ENCODE measurements around the gene DGKG.

DGKG gene

DNA sequence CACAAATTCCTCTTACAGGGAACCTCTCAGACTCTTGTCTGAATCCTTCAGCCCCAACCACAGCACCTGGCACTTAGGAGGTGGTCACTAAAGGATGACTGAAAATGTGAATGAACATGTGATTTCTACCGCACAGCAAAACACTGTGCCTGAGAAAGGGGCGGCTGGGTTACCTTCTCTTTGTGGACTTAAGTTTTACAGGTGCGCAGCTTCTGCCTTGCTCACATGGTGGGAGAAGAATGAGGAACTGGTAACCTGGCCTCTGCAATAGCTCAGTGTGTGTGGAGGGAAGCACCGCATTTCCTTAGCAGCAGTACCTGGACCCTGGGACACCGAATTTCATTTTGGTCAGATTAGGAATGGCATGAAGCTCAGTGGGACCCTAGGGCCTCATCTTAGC lies 243.3 kb downstream of the DGKG start:
- in situ Hi-C loops (cut with MboI; ENCODE audit: low sequenced_read_pairs): no loop called here

DNA sequence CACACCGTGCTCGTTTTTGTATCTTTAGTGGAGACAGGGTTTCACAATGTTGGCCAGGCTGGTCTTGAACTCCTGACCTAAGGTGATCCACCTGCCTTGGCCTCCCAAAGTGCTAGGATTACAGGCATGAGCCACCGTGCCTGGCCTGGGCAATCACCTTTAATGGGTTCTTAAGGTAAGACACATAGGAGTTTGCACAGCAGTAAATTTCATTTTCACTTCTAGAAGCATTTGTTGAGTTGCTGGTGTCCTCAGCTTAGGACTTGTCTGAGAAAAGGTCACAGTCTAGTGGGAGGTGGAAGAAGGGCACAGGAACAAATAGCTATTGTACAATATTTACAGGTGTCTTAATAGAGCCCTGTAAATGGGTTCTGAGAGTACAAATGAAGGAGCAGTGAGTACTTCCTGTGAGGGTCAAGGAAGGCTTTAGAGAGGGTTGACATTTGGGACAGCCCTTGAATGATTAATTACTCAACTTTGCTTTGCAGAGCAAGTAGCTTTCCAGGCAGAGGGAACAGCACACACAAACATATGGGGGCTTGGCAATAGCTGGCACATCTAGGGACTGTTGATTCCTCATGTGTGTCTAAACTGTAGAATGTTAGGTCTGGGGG lies 244.4 kb downstream of the DGKG start:
- in situ Hi-C loops (cut with MboI; ENCODE audit: low sequenced_read_pairs): no loop called here

DNA sequence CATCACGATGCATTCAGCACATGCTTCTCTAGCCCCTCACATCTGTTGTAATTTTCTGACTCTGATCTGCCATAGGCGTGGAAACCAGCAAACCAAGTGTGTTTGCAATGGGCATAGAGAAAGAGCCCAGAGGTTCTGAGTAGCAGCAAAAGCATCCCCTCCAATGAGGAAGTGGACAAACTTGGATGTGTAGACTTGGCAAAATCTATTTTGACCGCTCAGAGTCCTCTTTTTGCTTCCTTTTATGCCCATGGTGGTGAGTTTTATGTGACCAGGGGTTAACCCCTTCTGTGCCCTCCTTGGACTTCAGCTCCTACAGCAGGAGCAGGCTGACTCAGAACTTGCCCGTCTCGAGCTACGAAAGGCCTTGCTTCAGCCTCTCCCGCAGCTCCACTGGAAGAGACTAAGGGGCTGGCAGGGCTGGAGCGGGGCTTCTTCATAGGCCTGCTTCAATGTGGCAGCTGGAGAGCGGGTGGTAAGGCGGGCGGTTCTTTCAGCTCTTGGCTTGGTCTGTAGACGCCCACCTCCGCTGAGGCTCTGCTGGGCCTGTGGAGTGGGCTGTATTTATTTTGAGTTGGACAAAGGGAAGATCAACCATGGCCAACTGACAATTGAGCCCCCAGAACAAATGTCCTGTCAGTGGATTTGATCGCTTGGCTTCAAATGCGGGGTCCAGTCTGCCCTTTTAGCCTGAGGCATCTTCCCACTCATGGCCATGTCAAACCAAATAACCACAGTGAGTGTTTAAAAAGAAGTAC lies 246.6 kb downstream of the DGKG start:
- in situ Hi-C loops (cut with MboI; ENCODE audit: low sequenced_read_pairs): no loop called here

DNA sequence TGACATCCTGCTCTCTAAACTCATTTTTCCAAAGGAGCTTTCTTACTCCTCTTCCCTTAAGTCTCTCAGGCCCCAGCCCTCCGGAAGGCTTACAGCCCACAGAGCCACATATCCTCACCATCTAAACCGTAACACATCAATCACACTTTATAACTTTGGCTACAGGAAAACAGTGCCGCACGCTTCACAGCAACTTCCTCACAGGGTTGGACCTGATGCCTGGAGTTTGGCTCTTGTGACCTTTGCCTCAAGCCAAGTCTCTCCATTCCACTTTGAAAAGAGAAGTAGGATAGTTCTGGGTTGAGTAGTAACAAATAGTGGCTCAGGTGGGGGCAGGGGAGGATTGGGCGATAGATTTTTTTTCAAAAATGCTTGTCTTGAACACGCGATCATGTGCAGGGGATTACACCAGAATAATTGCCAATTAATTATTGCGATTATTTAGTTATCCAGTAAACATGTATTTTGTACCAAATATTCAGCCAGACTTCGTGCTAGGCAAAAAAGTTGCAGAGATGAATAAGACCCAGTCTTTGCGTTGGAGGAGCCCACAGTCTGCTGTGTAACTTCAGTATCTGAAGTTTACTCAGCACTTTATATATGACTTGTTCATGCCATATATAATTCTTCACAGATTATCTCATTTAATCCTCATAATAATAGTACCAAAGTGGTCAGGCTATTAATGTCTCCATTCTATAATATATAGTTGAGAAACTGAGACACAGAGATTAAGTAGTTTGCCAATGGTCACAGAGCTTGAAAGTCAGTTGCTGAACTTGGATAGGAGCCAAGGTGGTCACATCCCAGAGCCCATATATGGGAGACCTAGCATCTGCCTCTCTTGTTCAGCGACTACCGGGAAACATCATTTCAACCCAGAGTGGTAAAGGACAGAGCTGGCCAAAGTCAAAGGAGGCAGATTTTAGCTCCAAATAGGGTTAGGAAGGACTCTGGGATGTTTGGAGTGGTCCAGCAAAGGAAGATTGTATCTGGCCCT lies 250.8 kb downstream of the DGKG start:
- in situ Hi-C loops (cut with MboI; ENCODE audit: low sequenced_read_pairs): no loop called here

DNA sequence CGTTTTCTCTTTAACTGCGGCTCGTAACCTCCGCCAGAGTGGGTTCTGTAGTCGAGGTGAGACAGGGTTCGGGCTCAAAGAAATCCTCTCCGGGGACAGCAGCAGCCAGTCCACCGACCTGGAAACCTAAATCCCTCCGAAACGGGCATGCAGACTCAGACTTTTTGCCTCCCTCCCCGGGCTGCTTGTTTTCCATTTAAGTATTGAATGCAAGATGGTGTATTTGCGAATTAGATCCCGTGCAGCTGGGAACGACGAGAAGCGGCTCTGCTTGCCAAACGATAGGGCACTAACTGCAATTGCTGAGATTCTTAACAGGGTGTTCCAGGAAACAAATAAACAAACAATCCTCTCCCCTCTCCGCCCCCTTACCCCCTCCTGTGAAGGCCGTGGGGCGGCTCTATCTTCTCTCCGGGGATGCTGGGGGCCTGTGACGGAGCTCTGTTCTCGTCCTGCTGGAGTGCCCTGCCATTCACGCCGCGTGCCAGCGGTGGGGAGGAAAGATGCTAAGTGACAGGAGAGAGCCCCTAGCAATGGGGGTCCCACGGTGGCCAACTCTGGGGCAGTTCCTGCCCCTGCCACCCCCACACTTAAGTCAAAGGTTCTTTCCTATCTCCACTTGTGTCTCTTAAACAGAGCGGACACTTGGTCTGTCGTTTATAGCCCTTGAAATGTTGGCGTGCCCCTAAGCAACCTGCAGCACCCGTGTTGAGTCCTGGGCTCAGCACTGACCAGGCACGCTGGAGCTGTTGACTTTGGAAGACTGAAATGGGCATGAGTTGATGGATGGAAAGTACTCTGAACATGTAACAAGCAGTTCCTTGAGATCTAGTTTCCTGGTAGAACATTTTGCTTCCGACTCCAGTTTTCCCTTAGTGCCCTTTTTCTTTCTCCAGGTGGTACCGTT lies 251.9 kb downstream of the DGKG start:
- in situ Hi-C loops (cut with MboI; ENCODE audit: low sequenced_read_pairs): no loop called here

DNA sequence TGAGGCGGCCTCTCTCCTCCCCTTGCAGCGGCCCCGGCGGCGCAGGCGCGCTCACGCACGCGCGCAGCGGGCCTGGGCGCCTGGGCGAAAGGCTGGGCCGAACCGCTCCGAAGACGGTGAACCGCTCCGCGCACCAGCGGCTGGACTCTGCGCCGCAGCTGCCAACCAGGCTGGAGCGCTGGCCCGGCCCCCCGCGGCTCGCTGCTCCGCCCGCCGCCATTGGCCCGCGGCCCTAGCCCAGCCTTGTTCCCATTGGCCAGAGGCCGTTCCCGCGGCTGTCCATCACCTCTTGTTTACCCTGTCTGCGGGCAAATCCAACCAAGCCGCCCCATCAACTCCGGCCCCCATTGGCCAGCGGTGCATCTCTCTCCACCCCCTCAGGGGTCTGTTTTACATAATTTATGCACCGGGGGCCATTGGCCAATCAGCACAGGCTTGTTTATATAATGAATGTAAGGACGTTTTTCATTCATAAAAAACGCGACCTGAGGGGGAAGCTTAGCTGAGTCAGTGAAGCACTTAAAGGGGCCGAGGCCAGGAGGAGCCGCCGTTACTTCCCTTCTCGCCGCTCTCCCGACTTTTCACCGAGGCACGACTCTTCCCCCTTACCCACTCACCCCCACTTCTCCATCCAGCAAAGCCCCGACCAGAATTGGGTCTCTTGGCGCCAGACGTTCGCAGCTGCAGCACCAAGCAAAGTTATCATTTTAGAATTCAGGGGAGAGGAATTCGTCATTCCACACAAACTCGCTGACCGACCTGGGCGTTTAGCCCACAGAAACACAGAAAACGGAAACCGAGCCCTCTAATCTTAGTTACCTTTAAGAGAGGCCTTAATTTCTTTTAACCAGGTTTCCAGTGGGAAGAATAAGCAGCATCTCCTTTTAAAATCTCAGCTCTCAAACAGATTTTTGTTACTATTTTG lies 252.8 kb downstream of the DGKG start, which contains the start of gene ETV5:
TSS of gene ETV5 (minus strand) at position 149 of the 925 bp plus-strand sequence. CDS start 3,221 bp downstream, outside the sequence.
- in situ Hi-C loops (cut with MboI; ENCODE audit: low sequenced_read_pairs): no loop called here

DNA sequence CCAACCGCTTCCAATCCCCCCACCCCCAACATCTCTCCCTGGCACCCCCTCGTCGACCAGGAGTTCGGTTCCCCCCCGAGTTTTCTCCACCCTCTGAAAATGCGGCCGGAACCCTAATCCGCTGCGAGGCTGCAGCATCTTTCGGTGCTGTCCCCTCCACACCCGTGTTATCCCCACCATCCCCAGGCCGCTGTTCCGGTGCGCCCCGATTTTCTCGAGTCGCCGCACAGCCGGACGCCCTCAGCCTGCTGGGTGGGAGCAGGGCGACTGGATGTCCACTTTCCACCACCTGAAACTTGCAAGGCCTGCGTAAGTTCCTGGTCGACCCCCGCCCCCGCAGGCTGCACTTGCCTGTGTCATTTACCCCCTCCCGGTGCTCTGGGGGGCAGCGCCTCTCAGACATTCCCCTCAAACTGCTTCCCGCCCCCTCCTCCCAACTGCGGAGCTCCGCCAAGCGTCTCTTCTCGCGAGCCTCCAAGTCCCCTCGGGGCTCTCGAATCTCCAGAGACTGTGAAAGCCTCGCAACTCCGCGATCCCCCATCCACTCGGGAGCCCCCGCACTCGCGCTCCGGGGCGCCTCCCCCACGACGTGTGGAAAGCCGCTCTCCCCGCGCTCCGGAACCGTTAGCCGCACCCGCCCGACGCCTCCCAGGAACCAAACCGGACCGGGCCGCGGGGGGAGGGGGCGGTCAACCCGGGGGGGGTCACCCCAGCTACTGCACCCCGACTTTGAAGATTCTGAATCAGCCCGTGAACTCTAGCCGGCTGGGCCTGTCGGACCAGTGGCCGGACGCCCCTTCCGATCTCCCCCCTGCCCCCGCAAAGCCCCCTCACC lies 253.7 kb downstream of the DGKG start:
- in situ Hi-C loops (cut with MboI; ENCODE audit: low sequenced_read_pairs): no loop called here

DNA sequence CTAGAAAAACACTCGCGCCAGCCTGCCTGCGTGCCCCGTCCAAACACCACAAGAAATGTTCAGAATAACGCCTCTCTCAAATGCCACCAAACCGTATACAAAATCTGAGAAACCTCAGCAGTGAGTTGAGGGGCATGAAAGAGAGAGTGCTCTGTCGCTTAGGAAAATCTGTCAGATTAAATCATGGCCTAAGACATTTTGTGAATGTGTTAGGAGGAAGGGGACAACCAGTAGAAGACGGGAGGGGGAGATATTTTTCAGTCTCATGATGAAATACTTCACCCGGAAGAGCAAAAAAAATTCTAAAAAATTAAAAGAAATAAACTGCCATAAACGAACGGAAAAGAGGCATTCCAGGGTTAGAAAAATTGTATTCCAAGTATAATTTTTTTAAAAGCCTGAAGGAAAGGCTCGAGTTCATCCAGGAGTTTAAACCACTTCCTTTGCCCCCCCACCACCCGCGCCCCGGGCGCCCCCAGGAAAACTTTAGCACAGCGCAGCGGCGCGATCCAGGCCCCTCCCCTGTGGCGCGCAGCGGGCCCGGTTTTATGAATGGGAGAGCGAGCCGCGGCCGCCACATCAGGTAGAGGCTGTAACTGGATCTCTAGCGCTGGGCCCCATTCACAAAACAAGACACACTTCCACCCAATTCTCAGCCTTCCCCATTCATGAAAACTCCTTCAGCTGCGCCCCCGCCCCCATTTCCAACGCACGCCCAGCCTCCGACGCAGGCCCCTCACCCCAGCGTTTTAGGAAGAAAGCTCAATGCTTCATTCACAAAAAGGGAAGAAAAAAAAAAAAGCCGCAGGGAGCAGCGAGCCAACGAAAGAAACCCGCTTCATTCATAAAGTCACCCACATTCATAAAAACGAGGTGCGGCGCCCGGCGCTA lies 254.6 kb downstream of the DGKG start:
- in situ Hi-C loops (cut with MboI; ENCODE audit: low sequenced_read_pairs): no loop called here

DNA sequence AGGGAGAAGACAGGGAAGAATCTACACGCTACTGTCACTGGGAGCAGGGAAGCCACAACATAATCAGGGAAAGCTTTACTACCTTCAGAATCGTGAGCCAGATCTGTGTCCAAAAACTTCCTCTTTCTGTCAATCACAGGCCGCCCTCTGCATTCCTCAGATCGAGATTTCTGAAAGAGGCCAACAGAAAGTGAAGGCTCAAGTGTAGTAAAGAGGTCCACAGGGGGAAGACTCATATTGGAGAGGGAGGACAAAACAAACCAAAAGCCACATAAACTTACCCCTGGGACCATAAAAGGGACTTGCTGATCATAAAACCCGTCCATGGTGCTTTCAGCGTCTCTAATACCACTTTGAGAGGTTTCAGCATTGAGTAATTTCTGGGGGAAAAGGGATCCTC lies 256.5 kb downstream of the DGKG start:
- in situ Hi-C loops (cut with MboI; ENCODE audit: low sequenced_read_pairs): no loop called here

DNA sequence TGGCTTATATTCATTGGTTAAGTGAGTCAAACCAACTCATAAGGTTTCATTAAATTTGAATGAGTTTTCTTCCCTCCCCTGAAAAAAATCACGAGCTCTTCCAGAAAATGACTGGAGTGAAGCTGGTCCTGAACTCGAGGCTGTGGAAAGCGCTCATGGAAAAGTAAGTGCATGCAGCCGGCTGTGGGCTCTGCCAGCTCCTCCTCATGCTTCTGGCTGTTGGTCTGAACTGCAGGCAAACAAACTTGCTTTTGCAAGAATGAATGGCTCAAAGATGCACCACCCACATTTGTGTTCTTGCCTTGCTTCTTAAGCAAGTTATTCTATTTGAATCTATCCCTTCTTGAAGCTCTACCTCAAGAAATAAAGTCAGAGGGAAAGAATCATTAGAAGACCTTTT lies 259.3 kb downstream of the DGKG start:
- in situ Hi-C loops (cut with MboI; ENCODE audit: low sequenced_read_pairs): no loop called here

DNA sequence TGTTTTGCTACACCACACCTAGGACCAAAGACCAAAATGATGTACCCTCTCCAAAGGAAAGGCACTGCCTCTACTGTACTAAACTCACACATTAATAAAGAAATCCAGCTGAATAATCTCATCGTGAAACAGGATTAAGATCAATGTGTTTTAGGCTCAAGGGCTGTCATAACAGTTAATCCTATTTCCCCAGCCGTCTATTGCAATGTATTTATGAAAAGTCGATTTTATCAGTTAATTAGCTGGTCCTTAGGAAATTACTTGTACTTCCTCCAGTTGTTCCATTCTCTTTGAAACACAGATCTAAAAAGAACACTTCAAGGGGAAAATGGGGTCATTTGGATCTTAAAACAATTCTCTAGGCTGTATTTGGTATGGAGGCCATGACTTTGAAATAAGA lies 261.6 kb downstream of the DGKG start:
- in situ Hi-C loops (cut with MboI; ENCODE audit: low sequenced_read_pairs): no loop called here

DNA sequence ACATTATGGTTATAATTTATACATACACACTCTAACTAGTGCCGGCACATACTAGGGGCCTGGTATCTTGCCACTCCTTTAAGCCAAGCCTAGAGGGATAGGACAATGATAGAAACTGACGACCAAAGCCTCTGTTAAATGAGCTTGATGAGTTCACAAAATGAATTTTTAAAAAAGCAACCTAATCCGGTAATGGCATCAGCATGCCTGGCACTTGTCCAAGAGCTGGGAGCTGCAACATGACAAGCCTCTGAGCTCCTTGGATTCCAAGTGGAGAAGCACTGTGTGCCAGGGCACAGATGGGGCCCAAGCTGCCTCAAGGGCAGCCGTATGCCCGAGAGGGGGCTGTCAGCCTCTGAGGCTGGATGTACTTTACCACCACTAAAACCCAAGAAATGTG lies 262.9 kb downstream of the DGKG start:
- in situ Hi-C loops (cut with MboI; ENCODE audit: low sequenced_read_pairs): no loop called here

DNA sequence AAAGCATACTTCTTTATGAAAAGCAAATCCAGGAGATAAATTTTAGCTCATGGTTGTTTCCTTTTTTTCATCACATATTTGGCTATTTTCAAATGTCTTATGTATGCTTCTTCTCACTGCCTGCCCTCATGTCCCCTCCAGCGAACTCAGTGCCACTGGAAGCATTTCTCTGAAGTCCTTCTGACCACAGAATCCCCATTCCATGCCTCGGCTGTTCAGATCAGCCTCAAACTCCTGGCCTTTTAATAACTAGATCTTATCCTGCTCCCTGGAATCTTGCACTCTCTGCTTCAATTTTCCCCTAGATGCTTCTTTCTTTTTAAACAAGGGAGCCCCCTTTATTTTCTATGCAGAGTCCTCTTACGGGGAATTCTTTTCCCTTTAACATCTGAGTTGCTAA lies 263.3 kb downstream of the DGKG start:
- in situ Hi-C loops (cut with MboI; ENCODE audit: low sequenced_read_pairs): no loop called here

DNA sequence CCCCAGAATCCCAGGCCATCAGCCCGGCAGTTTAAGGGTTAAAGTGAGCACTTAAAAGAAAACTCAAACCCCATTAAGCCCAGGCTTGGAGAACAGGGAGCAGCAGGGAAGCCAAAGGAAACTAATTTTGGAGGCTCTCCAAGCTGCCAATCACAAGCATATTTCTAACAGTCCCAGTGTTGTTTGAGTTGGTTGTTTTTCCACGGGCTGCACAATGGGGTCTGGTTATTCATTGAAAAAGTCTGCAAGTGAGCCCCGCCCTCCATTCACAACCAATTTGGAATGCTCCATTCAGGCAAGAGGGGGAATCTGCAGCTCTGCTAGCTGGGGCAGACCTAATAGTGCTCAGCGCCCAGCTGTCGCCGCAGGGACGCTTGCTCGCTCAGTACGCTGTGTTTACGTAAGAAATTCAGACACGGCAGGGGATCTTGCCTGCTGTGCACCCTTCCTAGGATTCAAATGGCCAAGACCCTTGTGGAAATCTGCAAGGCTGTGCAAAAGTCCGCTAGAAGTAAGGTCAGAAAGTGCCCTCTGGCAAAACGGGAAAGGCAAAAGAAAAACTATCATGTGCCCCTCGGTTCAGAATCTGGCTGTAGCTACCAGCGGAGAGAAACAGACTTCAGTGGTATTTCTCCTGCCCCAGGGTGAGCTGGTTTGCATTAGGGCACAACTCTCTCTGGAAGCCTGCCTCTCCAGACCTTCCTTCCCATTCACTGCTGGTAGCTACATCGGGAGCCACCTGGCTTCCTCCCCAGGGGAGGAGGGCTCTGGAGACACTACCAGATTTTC lies 264.2 kb downstream of the DGKG start:
- in situ Hi-C loops (cut with MboI; ENCODE audit: low sequenced_read_pairs): no loop called here

DNA sequence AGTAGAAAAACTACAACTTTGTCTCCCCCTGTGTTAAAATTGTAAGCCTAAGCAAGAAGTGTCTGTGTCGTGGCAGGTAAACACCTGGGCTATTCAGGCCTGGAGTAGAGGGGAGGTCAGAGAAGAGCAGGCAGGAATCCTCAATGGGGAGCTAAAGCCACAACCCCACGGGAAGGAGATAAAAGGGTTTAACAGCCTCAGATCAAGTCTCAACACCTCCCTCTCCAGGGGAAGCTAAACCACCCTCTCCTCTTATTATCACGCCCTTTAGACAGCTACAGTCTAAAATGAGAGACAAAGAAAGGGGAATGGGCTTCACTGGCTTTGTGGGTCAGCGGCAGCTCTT lies 264.7 kb downstream of the DGKG start:
- in situ Hi-C loops (cut with MboI; ENCODE audit: low sequenced_read_pairs): no loop called here
